Large intestine (tissue), 3 donors: ENCODE data around the gene TMEM176A. TPM values are rescaled to one million over a fixed set of nuclear protein-coding genes. Genes with fewer than 3 reads are reported as not detected.
A peak's percentile ranks its signal among the peaks of the same experiment; 100 is the strongest.

ENCODE experiments used
- DNase-seq, 2 donors: peaks; one replicate each; pipeline versions ENCODE4 v3.0.0 to v3.0.0-alpha.2; 2013
- H3K27ac ChIP-seq: one replicate; pipeline ENCODE4 v1.5.1; 2013; ENCODE audit warnings: low read length
- H3K27me3 ChIP-seq: 2 replicates; pipeline ENCODE4 v1.6.1; 2013; ENCODE audit warnings: low read length; ENCODE audit not compliant: control insufficient read depth, insufficient read depth
- H3K36me3 ChIP-seq: 2 replicates; pipeline ENCODE4 v1.6.1; 2013; ENCODE audit warnings: low read length; ENCODE audit not compliant: control insufficient read depth, insufficient read depth
- H3K4me1 ChIP-seq: one replicate; pipeline ENCODE4 v1.6.1; 2013; ENCODE audit warnings: low read length; ENCODE audit not compliant: control insufficient read depth, insufficient read depth
- H3K4me3 ChIP-seq: one replicate; pipeline ENCODE4 v1.5.1; 2013; ENCODE audit warnings: low read length
- H3K9me3 ChIP-seq: one replicate; pipeline ENCODE4 v1.6.1; 2013; ENCODE audit warnings: mild to moderate bottlenecking, low read depth, low read length, moderate library complexity; ENCODE audit not compliant: control insufficient read depth
- WGBS: methylation state at CpG from one replicate; pipeline ENCODE4 v1.1.5; 2013; ENCODE audit warnings: low lambda C conversion rate; ENCODE audit not compliant: insufficient coverage; 5-methylcytosine and 5-hydroxymethylcytosine counted together
- polyA plus RNA-seq: library from polyadenylated mRNA; unstranded; fragments of 120-200 nt; gene quantifications from one replicate; pipeline ENCODE4 v1.2.1, GENCODE V29; 2013

Gene TMEM176A
- polyA plus RNA-seq, 1 donor = 300 TPM

DNA sequence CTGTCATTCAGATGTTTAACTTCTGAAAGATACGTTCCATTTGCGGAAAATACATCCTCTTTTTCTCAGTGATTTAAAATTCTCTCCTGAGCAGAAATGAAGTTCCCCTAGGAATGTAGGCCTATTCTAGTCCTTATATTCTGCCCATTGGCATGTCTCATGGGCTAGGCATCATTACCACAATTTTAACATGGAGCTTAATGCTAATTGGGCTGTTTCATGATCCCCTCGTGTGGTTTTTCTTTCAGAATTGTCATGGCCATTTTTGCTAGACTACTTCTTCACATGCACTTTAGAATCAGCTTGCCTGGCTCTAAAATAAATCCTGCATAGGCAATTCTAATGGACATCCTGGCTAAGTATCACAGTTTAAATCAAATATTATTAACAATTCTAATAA is 1.4 kb upstream of the TMEM176A start:
- peak in 1 of 2 donors; percentile 35 for DNase-seq
- Histone ChIP-seq H3K27ac (peak overlapping the region; percentile 96), H3K9me3 (no peaks in the 10 kb centered on the region), H3K27me3 (peaks cover 5% of the 10 kb centered on the region), H3K36me3 (peaks cover 43% of the 10 kb centered on the region), H3K4me1 (peaks cover 35% of the 10 kb centered on the region), H3K4me3 (peak overlapping the region; percentile 96)
- no CpG with 5 or more reads among the region's 3 CpGs for WGBS

DNA sequence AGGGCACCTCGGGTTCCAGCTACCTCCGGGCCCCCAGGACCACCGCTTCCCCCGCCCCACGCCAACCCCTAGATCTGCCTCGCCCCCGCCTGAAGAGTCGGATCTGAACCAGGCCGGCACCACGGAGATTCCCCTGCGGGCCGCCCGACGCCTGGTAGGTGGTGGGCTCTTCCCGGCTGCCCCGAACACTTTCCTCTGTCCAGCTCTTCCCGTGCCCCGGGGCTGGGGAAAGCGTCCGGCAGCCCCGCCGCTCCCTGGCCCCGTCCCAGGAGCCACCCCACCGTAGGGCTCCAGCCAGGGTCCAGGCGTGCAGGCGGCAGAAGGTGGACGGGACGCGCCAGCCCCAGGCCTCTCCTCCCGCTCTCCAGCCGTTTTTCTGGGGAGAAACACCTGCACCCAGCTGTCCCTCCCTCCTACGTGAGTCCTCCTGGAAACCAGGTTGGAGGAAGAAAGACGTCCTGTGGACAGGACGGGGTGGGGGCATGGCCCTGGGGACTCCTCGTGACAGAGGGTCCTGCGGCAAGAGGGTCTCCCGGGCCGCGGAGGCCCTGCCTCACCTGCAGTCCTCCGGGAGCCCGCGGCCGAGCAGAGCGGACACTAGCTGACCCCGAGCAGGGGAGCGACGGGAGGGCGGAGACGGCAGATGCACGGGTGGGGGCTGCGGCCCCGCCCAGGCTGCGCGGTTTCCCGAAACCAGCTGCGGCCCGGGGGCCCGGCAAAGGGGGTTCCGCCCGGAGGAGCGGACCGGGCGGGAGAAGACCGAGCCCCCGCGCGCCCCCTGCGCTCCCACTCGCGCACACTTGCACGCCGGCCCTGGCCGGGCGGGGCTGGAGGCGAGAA is 608 bp upstream of the TMEM176A start, which contains the start of gene TMEM176B:
Gene TMEM176B (minus strand): TSS at position 624 of the 840 bp plus-strand sequence. CDS start 3,795 bp downstream, outside the sequence.
- H3K4me3 ChIP-seq = peak within 1 kb of the TSS; percentile 96
- DNase-seq = peak; percentile 83 to 97

GRCh38 chr7:150801242-150801945 is 825 bp downstream of the TMEM176A start:
- peaks cover 5% of the 10 kb centered on the region for H3K27me3 ChIP-seq
- peak in 1 of 2 donors; percentile 67 for DNase-seq
- H3K4me3 ChIP-seq = peak overlapping the region; percentile 96
- peaks cover 42% of the 10 kb centered on the region for H3K36me3 ChIP-seq
- WGBS = no CpG with 5 or more reads among the region's 26 CpGs
- peak overlapping the region; percentile 93 for H3K27ac ChIP-seq
- peaks cover 24% of the 10 kb centered on the region for H3K4me1 ChIP-seq
- H3K9me3 ChIP-seq = no peaks in the 10 kb centered on the region

More for the DNA sequence above, 608 bp upstream of the TMEM176A start, which contains the start of gene TMEM176B:
- no peaks in the 10 kb centered on the region for H3K9me3 ChIP-seq
- no CpG with 5 or more reads among the region's 75 CpGs for WGBS
- H3K27me3 ChIP-seq = peaks cover 5% of the 10 kb centered on the region
- peak within 1 kb of the TSS; percentile 96 for H3K27ac ChIP-seq
- peaks cover 27% of the 10 kb centered on the region for H3K4me1 ChIP-seq
- H3K36me3 ChIP-seq = peaks cover 44% of the 10 kb centered on the region

GRCh38 chr7:150801946-150802771 is 1.6 kb downstream of the TMEM176A start:
- Histone ChIP-seq H3K9me3 (no peaks in the 10 kb centered on the region), H3K27me3 (peaks cover 5% of the 10 kb centered on the region), H3K4me1 (peaks cover 24% of the 10 kb centered on the region), H3K27ac (peak overlapping the region; percentile 93), H3K36me3 (peaks cover 42% of the 10 kb centered on the region), H3K4me3 (peak overlapping the region; percentile 96)
- no peak for DNase-seq
- WGBS = 70% methylated on average over 1 of the region's 12 CpGs

- peak in 1 of 2 donors; percentile 32 for DNase-seq
- Histone ChIP-seq H3K27me3 (peaks cover 5% of the 10 kb centered on the region), H3K4me3 (no peak overlapping the region), H3K36me3 (peaks cover 42% of the 10 kb centered on the region), H3K4me1 (peaks cover 26% of the 10 kb centered on the region), H3K9me3 (no peaks in the 10 kb centered on the region), H3K27ac (peak overlapping the region; percentile 45)
- WGBS = no CpG with 5 or more reads among the region's 10 CpGs
These were observed 2.7 kb downstream of the TMEM176A start for GRCh38 chr7:150803161-150803860.

GRCh38 chr7:150804802-150805201 is 4.2 kb downstream of the TMEM176A start:
- no peak overlapping the region for H3K4me3 ChIP-seq
- whole genome bisulfite sequencing = 100% methylated on average over 1 of the region's 5 CpGs
- H3K36me3 ChIP-seq = peaks cover 42% of the 10 kb centered on the region
- H3K27ac ChIP-seq = no peak overlapping the region
- peaks cover 25% of the 10 kb centered on the region for H3K4me1 ChIP-seq
- DNase-seq = no peak
- peaks cover 5% of the 10 kb centered on the region for H3K27me3 ChIP-seq
- H3K9me3 ChIP-seq = no peaks in the 10 kb centered on the region

DNA sequence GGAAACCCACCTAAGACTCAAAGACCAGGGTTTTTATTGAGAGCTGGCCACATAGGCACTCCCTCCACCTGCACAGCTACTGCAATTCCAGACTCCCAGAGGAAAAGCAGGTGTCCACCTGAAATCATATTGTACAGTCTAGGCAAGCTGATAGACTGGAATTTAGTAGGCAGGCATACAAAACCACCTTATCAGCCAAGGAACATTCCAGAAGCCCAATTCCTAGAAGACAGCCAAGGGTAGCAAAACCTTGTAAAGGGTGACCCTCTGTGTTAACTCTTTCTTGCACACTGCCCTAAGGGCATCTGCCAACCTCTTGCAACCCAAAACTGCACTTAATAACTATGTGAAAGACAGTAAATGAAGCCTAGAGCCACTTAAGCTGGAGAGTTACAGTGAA is 5.3 kb downstream of the TMEM176A start:
- Histone ChIP-seq H3K27me3 (peaks cover 2% of the 10 kb centered on the region), H3K36me3 (peaks cover 42% of the 10 kb centered on the region), H3K27ac (no peak overlapping the region), H3K4me3 (no peak overlapping the region), H3K4me1 (peaks cover 25% of the 10 kb centered on the region), H3K9me3 (no peaks in the 10 kb centered on the region)
- no peak for DNase-seq

DNA sequence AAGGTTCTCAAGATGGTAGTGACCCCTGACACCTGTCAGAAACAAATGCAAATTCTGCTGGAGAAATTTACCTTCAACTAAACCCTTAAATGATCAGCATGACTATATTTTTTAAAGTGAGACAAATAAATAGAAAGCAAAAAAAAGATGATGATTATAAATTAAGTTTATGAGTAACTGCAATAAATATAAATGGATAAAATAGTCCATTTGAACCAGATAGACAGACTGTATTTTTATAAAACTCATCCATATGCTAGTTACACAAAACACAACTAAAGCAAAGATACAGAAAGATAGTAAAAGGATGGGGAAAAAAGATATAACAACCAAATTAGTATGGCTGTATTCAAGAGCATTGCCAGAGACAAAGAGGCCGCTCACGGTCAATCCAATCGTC is 5.9 kb downstream of the TMEM176A start:
- no peaks in the 10 kb centered on the region for H3K27me3 ChIP-seq
- DNase-seq = no peak
- H3K9me3 ChIP-seq = no peaks in the 10 kb centered on the region
- WGBS = no CpG with 5 or more reads among the region's 3 CpGs
- H3K4me1 ChIP-seq = peaks cover 25% of the 10 kb centered on the region
- H3K27ac ChIP-seq = no peak overlapping the region
- H3K4me3 ChIP-seq = no peak overlapping the region
- peaks cover 42% of the 10 kb centered on the region for H3K36me3 ChIP-seq

DNA sequence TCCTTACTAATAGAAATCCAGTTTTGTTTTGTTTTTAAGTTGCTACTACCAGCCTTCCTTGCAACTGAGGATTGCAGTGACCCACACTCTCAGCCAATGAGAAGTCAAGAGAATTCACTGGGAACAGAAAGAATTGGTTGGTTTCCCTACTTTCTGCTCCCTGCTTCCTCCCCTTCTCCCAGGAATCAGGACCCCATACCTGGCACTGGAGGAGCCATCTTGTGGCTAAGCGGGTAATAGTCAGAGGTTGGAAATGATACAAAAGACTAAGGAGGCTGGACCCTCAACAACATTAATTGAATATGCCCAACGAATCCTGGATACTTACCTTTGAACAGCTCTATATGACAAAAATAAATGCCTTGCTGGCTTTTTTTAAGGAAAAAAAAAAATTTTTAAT is 6.3 kb downstream of the TMEM176A start:
- H3K27me3 ChIP-seq = no peaks in the 10 kb centered on the region
- no peak for DNase-seq
- peaks cover 22% of the 10 kb centered on the region for H3K4me1 ChIP-seq
- H3K9me3 ChIP-seq = no peaks in the 10 kb centered on the region
- WGBS = 75% methylated on average over 1 of the region's 2 CpGs
- H3K4me3 ChIP-seq = no peak overlapping the region
- peaks cover 42% of the 10 kb centered on the region for H3K36me3 ChIP-seq
- no peak overlapping the region for H3K27ac ChIP-seq
